GM19395 (cell line): ENCODE data around the gene UBN1.
"Not testable (repeated sequence)": the region's sequence is repeated elsewhere in the genome, so short reads cannot be mapped to it uniquely, and the experiment has no call there.

Experiments used
- ATAC-seq: cut with Tn5 transposase; IDR thresholded peaks from one replicate; pipeline ENCODE4 v1.9.1; 2021; ENCODE audit warnings: mild to moderate bottlenecking, moderate library complexity; ENCODE audit not compliant: unreplicated experiment

The UBN1 gene

DNA sequence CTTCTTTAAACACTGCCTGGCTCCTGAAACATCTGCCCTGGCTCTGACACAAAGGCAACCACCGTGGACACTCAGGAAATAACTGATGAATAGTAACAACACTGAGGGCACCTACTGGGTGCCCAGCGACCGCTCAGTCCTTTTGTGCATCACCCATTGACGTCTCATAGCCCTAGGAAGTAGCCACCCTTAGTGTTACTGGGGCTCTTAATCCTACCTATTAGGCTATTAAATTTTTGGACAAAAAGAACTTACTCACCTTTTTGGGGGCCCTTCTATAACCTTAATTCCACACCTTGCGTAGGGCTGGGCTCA lies 78.0 kb downstream of the UBN1 start:
- no peak for ATAC-seq

DNA sequence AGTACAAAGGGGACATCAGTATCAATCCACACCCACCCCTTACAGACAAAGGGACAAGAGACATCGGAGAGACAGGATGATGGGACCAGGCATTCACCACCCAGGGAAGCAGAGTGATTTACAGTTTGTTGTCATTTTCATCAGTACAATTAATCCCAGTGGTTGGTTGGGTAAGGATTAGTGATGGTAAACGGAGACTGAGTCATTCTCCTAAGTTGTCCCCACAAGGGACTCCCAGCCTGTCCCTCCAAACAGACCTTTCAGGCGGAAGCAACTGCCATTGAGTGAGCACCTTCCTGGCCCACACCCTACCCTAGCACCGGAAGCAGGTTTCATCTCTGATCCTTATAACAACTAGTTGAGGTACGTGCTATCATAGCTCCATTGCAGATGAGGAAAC lies 78.5 kb downstream of the UBN1 start:
- no peak for ATAC-seq

DNA sequence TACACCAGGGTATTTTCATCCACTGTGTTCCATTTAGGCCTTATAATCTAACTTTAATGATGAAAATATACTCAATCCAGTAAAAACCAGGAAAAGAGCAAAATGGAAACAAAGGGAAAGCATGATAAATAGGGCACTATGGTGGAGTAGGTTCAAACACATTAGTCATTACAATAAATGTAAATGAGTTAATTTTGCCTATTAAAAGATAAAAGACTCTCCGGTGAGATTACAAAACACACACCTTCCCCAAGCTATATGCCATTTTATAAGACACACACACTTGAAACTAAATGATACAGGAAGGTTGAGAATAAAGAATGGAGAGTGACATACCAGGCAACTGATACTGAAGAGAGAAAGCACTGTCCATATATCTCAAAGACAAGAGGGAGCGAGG lies 79.6 kb downstream of the UBN1 start:
- no peak for ATAC-seq

- ATAC-seq: no peak
These were observed 80.4 kb downstream of the UBN1 start for GRCh38 chr16:4927661-4928060.

GRCh38 chr16:4928227-4928626 lies 80.9 kb downstream of the UBN1 start:
- no peak for ATAC-seq

- not testable (repeated sequence) for ATAC-seq
These were observed 82.3 kb downstream of the UBN1 start for GRCh38 chr16:4929619-4930018.

DNA sequence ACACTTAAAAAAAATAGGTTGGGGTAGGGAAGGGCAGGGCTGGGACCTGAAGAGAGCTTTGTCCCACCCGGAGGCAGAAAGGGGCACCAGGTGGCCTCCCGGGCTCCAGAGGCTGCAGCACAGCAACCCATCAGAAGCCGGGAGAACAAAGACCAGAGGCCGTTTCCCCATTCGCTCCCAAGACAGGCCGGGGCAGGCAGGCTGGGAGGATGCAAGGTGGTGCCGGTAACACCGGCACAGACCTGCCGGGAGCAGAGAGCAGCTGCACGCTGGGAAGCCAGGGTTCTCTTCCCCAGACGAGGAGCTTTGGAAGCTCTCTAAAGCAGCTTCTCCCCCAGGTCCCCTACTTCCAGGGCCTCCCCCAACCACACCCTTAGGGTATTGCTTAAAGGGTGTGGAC lies 84.1 kb downstream of the UBN1 start:
- no peak for ATAC-seq
